WTC11 (cell line): ENCODE results near the gene LARGE1. TPM values are rescaled to one million over a fixed set of nuclear protein-coding genes. Genes with fewer than 3 reads are reported as not detected.

Experiments used
- ATAC-seq: fragments of 200-7000 bp; cut with Tn5 transposase; 2 replicates; pipeline ENCODE4 v1.10.0; 2021; ENCODE audit warnings: mild to moderate bottlenecking, moderate library complexity
- CTCF ChIA-PET: fragments of 300-600 bp; sonication (Branson Sonifier 250); formaldehyde crosslinking; loops from one replicate; lab custom pipeline; 2021; ENCODE audit warnings: antibody characterized with exemption; lab: Charles Lee
- POLR2A ChIA-PET: fragments of 350-600 bp; sonication (Branson Sonifier 250); formaldehyde crosslinking; loops from one replicate; lab custom pipeline; 2021; ENCODE audit warnings: antibody characterized with exemption; lab: Charles Lee
- DNase-seq: peaks from one replicate; pipeline ENCODE4 v3.0.0; 2021; ENCODE audit warnings: low spot score
- H3K27ac Mint-ChIP-seq: 2 replicates; pipeline ENCODE4 v1.8.0; 2021; ENCODE audit warnings: mixed read lengths
- H3K27me3 Mint-ChIP-seq: 2 replicates; pipeline ENCODE4 v1.8.0; 2021; ENCODE audit warnings: low read depth, mild to moderate bottlenecking, moderate library complexity, mixed read lengths
- H3K36me3 Mint-ChIP-seq: 2 replicates; pipeline ENCODE4 v1.8.0; 2021; ENCODE audit warnings: mixed read lengths
- H3K4me1 Mint-ChIP-seq: 2 replicates; pipeline ENCODE4 v1.8.0; 2022; ENCODE audit warnings: mixed read lengths
- H3K4me3 Mint-ChIP-seq: 2 replicates; pipeline ENCODE4 v1.8.0; 2021; ENCODE audit warnings: mild to moderate bottlenecking, moderate library complexity, mixed read lengths
- H3K9me3 Mint-ChIP-seq: 2 replicates; pipeline ENCODE4 v1.8.0; 2021; ENCODE audit warnings: mixed read lengths
- CBFB ChIP-seq: sonication (generic); formaldehyde crosslinking; IDR thresholded peaks from 2 replicates; pipeline ENCODE4 v1.8.1; 2022; ENCODE audit warnings: mild to moderate bottlenecking, low read depth, missing genetic modification reagents
- HMGA2 ChIP-seq: fragments of 250-450 bp; sonication (Bioruptor Pico); IDR thresholded peaks from 2 replicates; pipeline ENCODE4 v1.4.0; 2021; ENCODE audit warnings: mild to moderate bottlenecking, moderate library complexity
- JUN ChIP-seq: sonication (generic); formaldehyde crosslinking; IDR thresholded peaks from 2 replicates; pipeline ENCODE4 v1.8.0; 2023; ENCODE audit warnings: mild to moderate bottlenecking, missing genetic modification reagents
- MXD4 ChIP-seq: fragments of 250-450 bp; sonication (Bioruptor Pico); IDR thresholded peaks from 2 replicates; pipeline ENCODE4 v1.8.0; 2021; ENCODE audit warnings: mild to moderate bottlenecking, moderate library complexity, borderline replicate concordance
- SMAD3 ChIP-seq: sonication (generic); formaldehyde crosslinking; IDR thresholded peaks from 2 replicates; pipeline ENCODE4 v1.8.0; 2022; ENCODE audit warnings: missing genetic modification reagents, mild to moderate bottlenecking, borderline replicate concordance
- SMAD4 ChIP-seq: sonication (generic); formaldehyde crosslinking; IDR thresholded peaks from 2 replicates; pipeline ENCODE4 v1.8.0; 2022; ENCODE audit warnings: mild to moderate bottlenecking, missing genetic modification reagents
- ZNF263 ChIP-seq: sonication (generic); formaldehyde crosslinking; IDR thresholded peaks from 2 replicates; pipeline ENCODE4 v1.8.1; 2022; ENCODE audit warnings: low read depth, mild to moderate bottlenecking, moderate library complexity, missing genetic modification reagents
- ZNF396 ChIP-seq: fragments of 250-450 bp; sonication (Bioruptor Pico); IDR thresholded peaks from 2 replicates; pipeline ENCODE4 v1.8.0; 2021; ENCODE audit warnings: mild to moderate bottlenecking, moderate library complexity, borderline replicate concordance
- ZNF423 ChIP-seq: fragments of 250-450 bp; sonication (Bioruptor Pico); IDR thresholded peaks from 2 replicates; pipeline ENCODE4 v2.1.2; 2022; ENCODE audit warnings: mild to moderate bottlenecking, moderate library complexity
- ZNF671 ChIP-seq: fragments of 250-450 bp; sonication (Bioruptor Pico); IDR thresholded peaks from 2 replicates; pipeline ENCODE4 v1.8.0; 2021; ENCODE audit warnings: mild to moderate bottlenecking
- total RNA-seq: library from RNA; stranded (reverse); gene quantifications from 3 replicates; pipeline ENCODE4 v1.2.3, GENCODE V29; 2021
- TF ChIP-seq, protein P1 (sequence below): sonication (generic); formaldehyde crosslinking; IDR thresholded peaks from 2 replicates; pipeline ENCODE4 v1.8.0; 2023; ENCODE audit warnings: missing genetic modification reagents
- TF ChIP-seq, protein P2 (sequence below): fragments of 250-450 bp; sonication (Bioruptor Pico); IDR thresholded peaks from 2 replicates; pipeline ENCODE4 v1.9.0; 2021; ENCODE audit warnings: moderate library complexity, mild to moderate bottlenecking, inconsistent platforms, borderline replicate concordance
- TF ChIP-seq, protein P3 (sequence below): sonication (generic); formaldehyde crosslinking; IDR thresholded peaks from 2 replicates; pipeline ENCODE4 v1.8.1; 2023; ENCODE audit warnings: mild to moderate bottlenecking, missing genetic modification reagents, moderate library complexity
- TF ChIP-seq, protein P4 (sequence below): sonication (generic); formaldehyde crosslinking; IDR thresholded peaks from 2 replicates; pipeline ENCODE4 v1.8.1; 2022; ENCODE audit warnings: mild to moderate bottlenecking, missing genetic modification reagents, moderate library complexity, borderline replicate concordance
- TF ChIP-seq, protein P5 (sequence below): sonication (generic); formaldehyde crosslinking; IDR thresholded peaks from 2 replicates; pipeline ENCODE4 v1.8.0; 2023; ENCODE audit warnings: missing genetic modification reagents, mild to moderate bottlenecking, borderline replicate concordance

LARGE1 gene
- total RNA-seq, 1 experiment from 2014 or later = 72.6 TPM

DNA sequence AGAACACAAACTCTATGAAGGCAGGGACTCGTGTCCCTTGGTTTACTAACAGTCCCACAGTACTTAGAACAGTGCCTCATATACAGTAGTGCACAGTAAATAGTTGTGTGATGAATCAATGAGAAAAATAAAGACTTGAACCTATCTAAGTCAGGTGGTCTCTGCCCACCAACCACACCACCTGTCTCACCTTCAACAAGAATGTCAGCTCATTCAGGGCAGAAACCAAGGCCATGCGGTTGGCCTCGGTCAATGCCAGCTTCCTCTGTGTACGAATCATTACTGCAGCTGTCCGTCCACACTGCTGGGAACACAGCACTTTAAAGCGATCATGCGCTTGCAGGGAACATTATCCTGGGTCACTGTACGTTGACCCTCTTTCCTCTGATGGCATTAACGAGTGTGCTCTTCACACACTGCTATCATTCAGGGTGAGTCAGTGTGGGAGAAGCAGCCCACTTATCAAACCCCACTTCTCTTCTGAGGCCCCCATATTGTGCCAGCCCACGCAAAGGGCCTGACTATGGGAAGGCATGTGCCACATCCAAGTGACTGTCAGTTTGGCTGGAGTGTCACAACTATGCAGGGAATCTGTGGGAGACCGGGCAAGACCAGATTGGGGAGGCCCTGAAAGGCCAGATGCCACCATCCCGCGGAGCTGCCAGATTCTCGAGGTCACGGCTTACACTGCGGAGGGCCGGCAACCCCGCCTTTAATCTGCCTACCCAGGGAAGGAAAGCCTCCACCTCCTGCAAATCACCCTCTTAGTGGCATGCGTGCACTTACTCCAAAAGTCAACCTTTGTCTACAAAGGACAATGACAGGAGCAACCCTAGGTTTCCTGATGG lies 36.1 kb downstream of the LARGE1 start (continued):
- no peak for TF ChIP-seq SMAD3
- TF ChIP-seq SMAD4 (CRISPR knock-in tag) = no peak
- TF ChIP-seq, protein P1, sequence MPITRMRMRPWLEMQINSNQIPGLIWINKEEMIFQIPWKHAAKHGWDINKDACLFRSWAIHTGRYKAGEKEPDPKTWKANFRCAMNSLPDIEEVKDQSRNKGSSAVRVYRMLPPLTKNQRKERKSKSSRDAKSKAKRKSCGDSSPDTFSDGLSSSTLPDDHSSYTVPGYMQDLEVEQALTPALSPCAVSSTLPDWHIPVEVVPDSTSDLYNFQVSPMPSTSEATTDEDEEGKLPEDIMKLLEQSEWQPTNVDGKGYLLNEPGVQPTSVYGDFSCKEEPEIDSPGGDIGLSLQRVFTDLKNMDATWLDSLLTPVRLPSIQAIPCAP = no peak
- TF ChIP-seq, protein P2, sequence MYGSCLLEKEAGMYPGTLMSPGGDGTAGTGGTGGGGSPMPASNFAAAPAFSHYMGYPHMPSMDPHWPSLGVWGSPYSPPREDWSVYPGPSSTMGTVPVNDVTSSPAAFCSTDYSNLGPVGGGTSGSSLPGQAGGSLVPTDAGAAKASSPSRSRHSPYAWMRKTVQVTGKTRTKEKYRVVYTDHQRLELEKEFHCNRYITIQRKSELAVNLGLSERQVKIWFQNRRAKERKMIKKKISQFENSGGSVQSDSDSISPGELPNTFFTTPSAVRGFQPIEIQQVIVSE (CRISPR knock-in tag) = no peak

DNA sequence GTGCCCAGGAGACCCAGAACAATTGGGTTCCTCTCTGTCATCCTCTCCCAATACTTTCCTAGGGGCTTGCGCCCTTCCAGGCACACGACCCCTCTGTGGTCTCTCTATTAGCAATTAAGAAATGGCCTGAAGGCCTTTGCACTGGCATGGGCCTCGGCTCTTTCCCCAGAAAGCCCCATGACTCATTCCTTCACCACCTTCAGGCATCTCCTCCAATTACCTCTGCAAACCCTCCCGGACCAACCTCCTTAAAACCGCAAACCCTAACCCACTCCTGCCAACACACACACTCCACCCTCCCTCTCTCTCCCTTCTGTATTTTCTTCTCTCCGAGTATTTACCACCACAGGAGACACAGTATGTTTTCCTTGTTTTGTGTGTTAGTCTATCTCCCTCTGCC lies 36.7 kb downstream of the LARGE1 start:
- Mint-ChIP-seq H3K27me3 (no peaks in the 10 kb centered on the region), H3K27ac (peak overlapping the region; percentile 85), H3K4me3 (no peak overlapping the region), H3K36me3 (no peaks in the 10 kb centered on the region), H3K4me1 (peaks cover 84% of the 10 kb centered on the region), H3K9me3 (no peaks in the 10 kb centered on the region)
- ChIA-PET POLR2A (no interaction called here), CTCF (no interaction called here)
- DNase-seq (no peak), ATAC-seq (no peak)
- TF ChIP-seq, protein P3, sequence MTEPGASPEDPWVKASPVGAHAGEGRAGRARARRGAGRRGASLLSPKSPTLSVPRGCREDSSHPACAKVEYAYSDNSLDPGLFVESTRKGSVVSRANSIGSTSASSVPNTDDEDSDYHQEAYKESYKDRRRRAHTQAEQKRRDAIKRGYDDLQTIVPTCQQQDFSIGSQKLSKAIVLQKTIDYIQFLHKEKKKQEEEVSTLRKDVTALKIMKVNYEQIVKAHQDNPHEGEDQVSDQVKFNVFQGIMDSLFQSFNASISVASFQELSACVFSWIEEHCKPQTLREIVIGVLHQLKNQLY (CRISPR knock-in tag) = no peak
- TF ChIP-seq, protein P4, sequence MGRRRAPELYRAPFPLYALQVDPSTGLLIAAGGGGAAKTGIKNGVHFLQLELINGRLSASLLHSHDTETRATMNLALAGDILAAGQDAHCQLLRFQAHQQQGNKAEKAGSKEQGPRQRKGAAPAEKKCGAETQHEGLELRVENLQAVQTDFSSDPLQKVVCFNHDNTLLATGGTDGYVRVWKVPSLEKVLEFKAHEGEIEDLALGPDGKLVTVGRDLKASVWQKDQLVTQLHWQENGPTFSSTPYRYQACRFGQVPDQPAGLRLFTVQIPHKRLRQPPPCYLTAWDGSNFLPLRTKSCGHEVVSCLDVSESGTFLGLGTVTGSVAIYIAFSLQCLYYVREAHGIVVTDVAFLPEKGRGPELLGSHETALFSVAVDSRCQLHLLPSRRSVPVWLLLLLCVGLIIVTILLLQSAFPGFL = no peak
- TF ChIP-seq, protein P5, sequence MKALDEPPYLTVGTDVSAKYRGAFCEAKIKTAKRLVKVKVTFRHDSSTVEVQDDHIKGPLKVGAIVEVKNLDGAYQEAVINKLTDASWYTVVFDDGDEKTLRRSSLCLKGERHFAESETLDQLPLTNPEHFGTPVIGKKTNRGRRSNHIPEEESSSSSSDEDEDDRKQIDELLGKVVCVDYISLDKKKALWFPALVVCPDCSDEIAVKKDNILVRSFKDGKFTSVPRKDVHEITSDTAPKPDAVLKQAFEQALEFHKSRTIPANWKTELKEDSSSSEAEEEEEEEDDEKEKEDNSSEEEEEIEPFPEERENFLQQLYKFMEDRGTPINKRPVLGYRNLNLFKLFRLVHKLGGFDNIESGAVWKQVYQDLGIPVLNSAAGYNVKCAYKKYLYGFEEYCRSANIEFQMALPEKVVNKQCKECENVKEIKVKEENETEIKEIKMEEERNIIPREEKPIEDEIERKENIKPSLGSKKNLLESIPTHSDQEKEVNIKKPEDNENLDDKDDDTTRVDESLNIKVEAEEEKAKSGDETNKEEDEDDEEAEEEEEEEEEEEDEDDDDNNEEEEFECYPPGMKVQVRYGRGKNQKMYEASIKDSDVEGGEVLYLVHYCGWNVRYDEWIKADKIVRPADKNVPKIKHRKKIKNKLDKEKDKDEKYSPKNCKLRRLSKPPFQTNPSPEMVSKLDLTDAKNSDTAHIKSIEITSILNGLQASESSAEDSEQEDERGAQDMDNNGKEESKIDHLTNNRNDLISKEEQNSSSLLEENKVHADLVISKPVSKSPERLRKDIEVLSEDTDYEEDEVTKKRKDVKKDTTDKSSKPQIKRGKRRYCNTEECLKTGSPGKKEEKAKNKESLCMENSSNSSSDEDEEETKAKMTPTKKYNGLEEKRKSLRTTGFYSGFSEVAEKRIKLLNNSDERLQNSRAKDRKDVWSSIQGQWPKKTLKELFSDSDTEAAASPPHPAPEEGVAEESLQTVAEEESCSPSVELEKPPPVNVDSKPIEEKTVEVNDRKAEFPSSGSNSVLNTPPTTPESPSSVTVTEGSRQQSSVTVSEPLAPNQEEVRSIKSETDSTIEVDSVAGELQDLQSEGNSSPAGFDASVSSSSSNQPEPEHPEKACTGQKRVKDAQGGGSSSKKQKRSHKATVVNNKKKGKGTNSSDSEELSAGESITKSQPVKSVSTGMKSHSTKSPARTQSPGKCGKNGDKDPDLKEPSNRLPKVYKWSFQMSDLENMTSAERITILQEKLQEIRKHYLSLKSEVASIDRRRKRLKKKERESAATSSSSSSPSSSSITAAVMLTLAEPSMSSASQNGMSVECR (CRISPR knock-in tag) = no peak
- no peak for TF ChIP-seq ZNF396
- TF ChIP-seq CBFB = no peak
- no peak for TF ChIP-seq JUN (CRISPR knock-in tag)
- TF ChIP-seq ZNF423 (CRISPR knock-in tag) = no peak

DNA sequence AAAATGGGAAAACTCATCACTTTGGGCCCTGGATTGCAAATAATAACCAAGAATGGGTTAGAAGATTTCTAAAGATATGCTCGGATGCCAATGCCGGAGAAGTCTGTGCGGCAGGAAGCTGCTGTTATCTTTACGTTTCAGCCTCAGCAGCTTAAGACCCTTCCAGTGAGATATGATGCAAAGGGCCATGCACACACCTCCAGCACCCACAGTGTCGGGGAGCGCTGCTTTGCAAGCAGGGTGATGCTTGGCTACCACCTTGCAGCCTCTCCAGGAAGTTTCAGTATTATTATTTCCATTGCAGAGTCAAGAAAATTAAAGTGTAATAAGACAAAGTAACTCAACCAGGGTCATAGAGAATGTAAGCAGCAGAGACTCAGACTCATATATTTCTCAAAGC lies 37.3 kb downstream of the LARGE1 start:
- Mint-ChIP-seq H3K9me3 (no peaks in the 10 kb centered on the region), H3K27ac (no peak overlapping the region), H3K4me1 (peaks cover 81% of the 10 kb centered on the region), H3K4me3 (no peak overlapping the region), H3K36me3 (no peaks in the 10 kb centered on the region), H3K27me3 (no peaks in the 10 kb centered on the region)
- ATAC-seq (no peak), DNase-seq (no peak)
- POLR2A ChIA-PET = no interaction called here
- CTCF ChIA-PET = no interaction called here
- TF ChIP-seq MXD4 = no peak
- TF ChIP-seq, all 79 proteins: peak for 0

DNA sequence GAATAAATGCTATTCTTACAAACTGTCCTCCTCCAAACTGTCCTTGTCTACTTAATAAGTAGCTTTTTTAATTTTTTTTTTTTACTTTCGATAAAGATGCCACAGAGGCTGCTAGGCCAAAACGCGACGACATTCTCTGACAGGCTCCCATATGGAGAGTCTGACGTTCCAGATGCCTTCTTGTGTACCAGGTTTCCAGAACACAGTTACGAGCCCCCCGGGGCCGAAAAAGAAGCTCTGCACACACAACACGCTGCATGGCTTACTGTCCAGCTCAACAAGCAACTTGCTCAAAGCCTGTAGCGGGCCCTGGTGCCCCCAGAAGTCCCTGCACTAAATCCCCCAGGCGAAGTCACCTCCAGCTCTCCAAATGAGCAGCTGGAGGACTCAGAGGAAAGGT lies 39.3 kb downstream of the LARGE1 start:
- Mint-ChIP-seq H3K27ac (peak overlapping the region; percentile 66; the same call in 1 of the 2 replicates), H3K4me1 (peaks cover 78% of the 10 kb centered on the region), H3K36me3 (no peaks in the 10 kb centered on the region)
- DNase-seq (no peak), ATAC-seq (no peak)
- CTCF ChIA-PET = no interaction called here
- TF ChIP-seq ZNF671 (CRISPR knock-in tag) (no peak), HMGA2 (no peak), ZNF263 (CRISPR knock-in tag) (no peak)
- TF ChIP-seq, all 79 proteins: peak for 0
- Mint-ChIP-seq H3K4me3 (no peak overlapping the region), H3K27me3 (no peaks in the 10 kb centered on the region), H3K9me3 (no peaks in the 10 kb centered on the region)
- POLR2A ChIA-PET = no interaction called here
